ENCODE results near the gene ORC1.

The ORC1 gene

DNA sequence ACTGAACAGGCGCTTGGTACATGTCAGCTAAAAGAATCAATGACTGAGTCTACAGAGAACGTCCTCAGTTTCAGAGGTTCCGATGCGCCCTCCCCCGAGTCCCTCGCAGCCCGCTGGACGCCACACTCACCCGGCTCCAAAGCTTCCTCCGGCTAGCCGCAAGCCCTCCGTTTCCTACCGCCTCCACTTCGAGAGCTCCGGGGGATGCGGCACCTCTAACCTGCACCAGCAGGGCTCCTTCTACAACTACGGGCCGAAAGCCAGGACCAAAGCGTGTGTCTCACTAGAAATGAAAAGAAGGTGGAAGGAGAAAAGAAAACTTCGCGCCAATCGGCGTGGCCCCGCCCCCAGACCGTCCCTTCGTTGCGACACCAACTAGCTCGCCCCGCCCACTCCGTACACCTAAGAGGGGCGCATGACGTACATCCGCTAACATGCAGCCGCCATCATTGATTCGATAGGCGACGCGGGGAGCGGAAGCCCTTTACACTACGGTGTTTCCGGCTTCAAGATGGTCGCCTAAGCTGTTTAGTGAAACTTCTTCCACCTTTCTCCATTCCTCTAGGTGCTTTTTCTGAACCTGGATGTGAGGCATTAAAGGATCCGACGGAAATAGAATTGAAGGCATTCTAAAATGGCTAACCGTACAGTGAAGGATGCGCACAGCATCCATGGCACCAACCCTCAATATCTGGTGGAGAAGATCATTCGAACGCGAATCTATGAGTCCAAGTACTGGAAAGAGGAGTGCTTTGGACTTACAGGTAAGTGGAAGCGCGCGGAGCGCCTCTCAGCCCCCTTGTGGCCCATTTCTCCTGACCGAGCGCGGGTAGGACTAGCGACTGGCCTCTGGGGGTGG lies at the start of gene ORC1, which contains the start of gene PRPF38A:
TSS of gene ORC1 (minus strand) at position 308 of the 859 bp plus-strand sequence. CDS start 2,200 bp downstream, outside the sequence.
TSS of gene PRPF38A (plus strand) at position 487 of the 859 bp plus-strand sequence. CDS start at position 635, 148 bp downstream.
- peak; percentile 97 for ATAC-seq
- H3K27ac Mint-ChIP-seq, result peak within 1 kb of the TSS; percentile 98
- H3K36me3 Mint-ChIP-seq, result peaks cover 95% of the 10 kb centered on the region
- peak within 1 kb of the TSS; percentile 99 for H3K4me3 Mint-ChIP-seq
- DNase-seq (ENCODE audit: low spot score in 2 of 2), result peak; percentile 91 to 98
- peaks cover 38% of the 10 kb centered on the region for H3K4me1 Mint-ChIP-seq
- H3K9me3 Mint-ChIP-seq, result no peaks in the 10 kb centered on the region

GRCh38 chr1:52444463-52444862 lies 40.2 kb upstream of the ORC1 start:
- ATAC-seq (no peak), DNase-seq (ENCODE audit: low spot score in 2 of 2) (no peak)
- Mint-ChIP-seq H3K36me3 (peaks cover 89% of the 10 kb centered on the region), H3K27ac (no peak overlapping the region), H3K4me3 (no peak overlapping the region), H3K9me3 (no peaks in the 10 kb centered on the region), H3K4me1 (no peaks in the 10 kb centered on the region)

GRCh38 chr1:52439976-52440375 lies 35.8 kb upstream of the ORC1 start:
- ATAC-seq, result no peak
- no peak overlapping the region for H3K4me3 Mint-ChIP-seq
- no peaks in the 10 kb centered on the region for H3K4me1 Mint-ChIP-seq
- H3K36me3 Mint-ChIP-seq, result peaks cover 99% of the 10 kb centered on the region
- DNase-seq (ENCODE audit: low spot score in 2 of 2), result no peak
- no peak overlapping the region for H3K27ac Mint-ChIP-seq
- H3K9me3 Mint-ChIP-seq, result no peaks in the 10 kb centered on the region

GRCh38 chr1:52436817-52437216 lies 32.6 kb upstream of the ORC1 start:
- Mint-ChIP-seq H3K4me1 (no peaks in the 10 kb centered on the region), H3K9me3 (no peaks in the 10 kb centered on the region), H3K36me3 (peaks cover 94% of the 10 kb centered on the region), H3K27ac (no peak overlapping the region), H3K4me3 (no peak overlapping the region)
- ATAC-seq (no peak), DNase-seq (ENCODE audit: low spot score in 2 of 2) (no peak)

GRCh38 chr1:52435650-52436049 lies 31.4 kb upstream of the ORC1 start:
- Mint-ChIP-seq H3K4me1 (no peaks in the 10 kb centered on the region), H3K36me3 (peaks cover 94% of the 10 kb centered on the region), H3K4me3 (no peak overlapping the region), H3K27ac (peak overlapping the region; percentile 81), H3K9me3 (no peaks in the 10 kb centered on the region)
- ATAC-seq (no peak), DNase-seq (ENCODE audit: low spot score in 2 of 2) (no peak)

DNA sequence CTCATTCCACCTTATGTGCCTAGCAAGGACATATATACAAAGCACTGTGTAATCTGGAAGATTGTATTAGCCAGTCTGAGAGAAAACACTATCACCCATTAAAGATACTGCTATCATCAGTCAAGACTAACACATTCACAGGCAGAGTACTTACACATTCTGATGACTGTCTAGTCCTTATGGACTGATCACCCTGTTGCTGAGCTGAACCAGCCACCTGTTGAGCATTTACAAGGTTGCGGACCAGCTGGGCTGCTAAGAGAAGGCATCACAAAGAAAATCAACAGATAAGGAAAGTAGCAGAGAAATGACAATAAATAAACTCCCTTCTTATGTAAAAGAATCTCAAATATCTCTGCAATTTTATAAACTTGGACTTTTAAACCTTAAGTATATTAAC lies 31.0 kb upstream of the ORC1 start:
- ATAC-seq, result no peak
- DNase-seq (ENCODE audit: low spot score in 2 of 2), result no peak
- no peak overlapping the region for H3K4me3 Mint-ChIP-seq
- H3K4me1 Mint-ChIP-seq, result no peaks in the 10 kb centered on the region
- H3K36me3 Mint-ChIP-seq, result peaks cover 94% of the 10 kb centered on the region
- no peaks in the 10 kb centered on the region for H3K9me3 Mint-ChIP-seq
- peak overlapping the region; percentile 81 for H3K27ac Mint-ChIP-seq

DNA sequence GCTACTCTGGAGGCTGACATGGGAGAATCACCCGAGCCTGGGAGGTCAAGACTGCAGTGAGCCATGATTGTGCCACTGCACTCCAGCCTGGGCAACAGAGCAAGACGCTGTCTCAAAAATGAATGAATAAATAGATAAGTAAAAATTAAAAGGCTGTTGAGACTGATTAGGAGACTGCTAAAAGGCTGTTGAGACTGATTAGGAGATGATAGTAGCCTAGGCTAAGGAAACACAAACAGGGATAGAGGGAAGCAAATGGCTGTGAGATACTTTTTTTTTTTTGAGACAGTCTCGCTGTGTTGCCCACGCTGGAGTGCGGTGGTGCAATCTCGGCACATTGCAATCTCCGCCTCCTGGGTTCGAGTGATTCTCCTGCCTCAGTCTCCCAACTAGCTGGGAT lies 28.6 kb upstream of the ORC1 start:
- Mint-ChIP-seq H3K9me3 (no peaks in the 10 kb centered on the region), H3K27ac (no peak overlapping the region), H3K36me3 (peaks cover 95% of the 10 kb centered on the region), H3K4me3 (no peak overlapping the region), H3K4me1 (no peaks in the 10 kb centered on the region)
- ATAC-seq (no peak), DNase-seq (ENCODE audit: low spot score in 2 of 2) (no peak)

DNA sequence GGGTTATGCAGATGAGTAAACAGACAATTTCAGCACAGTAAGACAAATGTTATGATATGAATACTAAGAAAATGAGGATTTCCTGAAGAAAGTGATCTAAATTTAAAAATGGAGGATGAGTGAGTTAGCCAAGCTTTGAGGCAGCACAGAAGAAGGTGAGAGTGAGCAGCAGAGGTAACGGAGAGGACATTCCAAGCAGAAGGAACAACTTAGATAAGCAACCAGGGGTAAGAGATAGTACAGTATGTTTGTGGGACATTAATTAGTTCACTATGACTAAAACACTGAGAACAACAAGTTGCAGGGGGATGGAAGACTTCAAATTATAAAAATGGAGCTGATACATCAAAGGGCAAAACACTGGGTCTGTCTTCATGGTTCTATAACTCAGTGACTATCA lies 22.9 kb upstream of the ORC1 start:
- no peak for DNase-seq (ENCODE audit: low spot score in 2 of 2)
- no peak for ATAC-seq
- Mint-ChIP-seq H3K27ac (no peak overlapping the region), H3K9me3 (no peaks in the 10 kb centered on the region), H3K36me3 (peaks cover 72% of the 10 kb centered on the region), H3K4me1 (peaks cover 23% of the 10 kb centered on the region), H3K4me3 (no peak overlapping the region)

- Mint-ChIP-seq H3K4me3 (no peak overlapping the region), H3K36me3 (peaks cover 73% of the 10 kb centered on the region), H3K4me1 (peaks cover 23% of the 10 kb centered on the region), H3K9me3 (no peaks in the 10 kb centered on the region), H3K27ac (peak overlapping the region; percentile 60)
- ATAC-seq (no peak), DNase-seq (ENCODE audit: low spot score in 2 of 2) (no peak)
Measured at GRCh38 chr1:52426371-52426770, 22.1 kb upstream of the ORC1 start.

- no peak for DNase-seq (ENCODE audit: low spot score in 2 of 2)
- H3K4me3 Mint-ChIP-seq, result no peak overlapping the region
- H3K9me3 Mint-ChIP-seq, result no peaks in the 10 kb centered on the region
- peak overlapping the region; percentile 87 for H3K27ac Mint-ChIP-seq
- H3K4me1 Mint-ChIP-seq, result peaks cover 23% of the 10 kb centered on the region
- H3K36me3 Mint-ChIP-seq, result peaks cover 72% of the 10 kb centered on the region
- ATAC-seq, result no peak
Measured at GRCh38 chr1:52424813-52425212, 20.6 kb upstream of the ORC1 start.

GRCh38 chr1:52424231-52424636 lies 20.0 kb upstream of the ORC1 start:
- Mint-ChIP-seq H3K4me3 (peak overlapping the region; percentile 48), H3K4me1 (peaks cover 23% of the 10 kb centered on the region), H3K9me3 (no peaks in the 10 kb centered on the region), H3K36me3 (peaks cover 72% of the 10 kb centered on the region), H3K27ac (peak overlapping the region; percentile 87)
- ATAC-seq, result peak; percentile 93
- DNase-seq (ENCODE audit: low spot score in 2 of 2), result no peak

DNA sequence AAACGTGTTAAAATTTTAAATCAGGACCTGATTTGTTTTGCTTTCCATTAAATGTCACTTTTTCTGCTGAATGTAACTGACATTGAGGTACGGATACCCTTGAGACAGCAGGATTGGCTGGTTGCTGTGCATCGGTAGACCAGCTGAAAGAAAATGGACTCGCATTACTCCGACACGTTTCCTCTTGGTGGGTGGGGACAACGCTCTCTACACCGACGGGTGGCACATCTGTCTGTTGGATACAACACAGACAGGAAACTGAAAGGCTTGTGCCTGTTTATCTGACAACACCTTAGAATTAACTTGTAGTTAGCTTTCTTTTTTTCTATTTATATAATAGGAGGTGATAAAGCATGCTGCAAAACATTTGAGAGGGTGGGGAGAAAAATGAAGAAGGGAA lies 19.5 kb upstream of the ORC1 start:
- Mint-ChIP-seq H3K4me1 (peaks cover 23% of the 10 kb centered on the region), H3K9me3 (no peaks in the 10 kb centered on the region), H3K36me3 (peaks cover 72% of the 10 kb centered on the region), H3K4me3 (peak overlapping the region; percentile 48), H3K27ac (peak overlapping the region; percentile 87)
- ATAC-seq (peak; percentile 96), DNase-seq (ENCODE audit: low spot score in 2 of 2) (peak; percentile 16 to 74)

DNA sequence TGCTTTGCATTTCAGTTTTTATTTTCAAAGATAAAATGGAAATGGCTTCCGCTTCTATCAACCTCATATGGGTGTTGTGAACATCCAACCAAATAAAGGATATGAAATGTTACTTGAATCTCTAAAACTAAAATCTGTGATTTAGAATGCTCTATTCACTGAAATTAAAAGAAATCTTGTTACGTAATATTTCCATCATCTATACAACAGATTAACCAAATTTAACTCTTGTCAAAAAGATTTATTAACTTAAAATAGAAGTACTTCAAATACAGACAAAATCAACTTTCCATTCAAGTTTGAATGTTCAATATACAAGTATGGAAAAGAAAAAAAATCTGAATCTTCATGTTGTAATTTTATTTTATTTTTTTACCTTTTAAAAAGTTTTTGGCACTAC lies 18.8 kb upstream of the ORC1 start:
- ATAC-seq, result no peak
- H3K9me3 Mint-ChIP-seq, result no peaks in the 10 kb centered on the region
- no peak overlapping the region for H3K4me3 Mint-ChIP-seq
- peaks cover 72% of the 10 kb centered on the region for H3K36me3 Mint-ChIP-seq
- DNase-seq (ENCODE audit: low spot score in 2 of 2), result no peak
- H3K4me1 Mint-ChIP-seq, result peaks cover 23% of the 10 kb centered on the region
- no peak overlapping the region for H3K27ac Mint-ChIP-seq

- H3K4me3 Mint-ChIP-seq, result no peak overlapping the region
- H3K27ac Mint-ChIP-seq, result no peak overlapping the region
- DNase-seq (ENCODE audit: low spot score in 2 of 2), result no peak
- no peak for ATAC-seq
- H3K36me3 Mint-ChIP-seq, result peaks cover 91% of the 10 kb centered on the region
- H3K9me3 Mint-ChIP-seq, result no peaks in the 10 kb centered on the region
- peaks cover 24% of the 10 kb centered on the region for H3K4me1 Mint-ChIP-seq
Measured at GRCh38 chr1:52420713-52421112, 16.5 kb upstream of the ORC1 start.

GRCh38 chr1:52416811-52417210 lies 12.6 kb upstream of the ORC1 start:
- no peak overlapping the region for H3K27ac Mint-ChIP-seq
- no peak for DNase-seq (ENCODE audit: low spot score in 2 of 2)

GRCh38 chr1:52414942-52415341 lies 10.7 kb upstream of the ORC1 start:
- DNase-seq (ENCODE audit: low spot score in 2 of 2) (no peak), ATAC-seq (peak; percentile 36)
- Mint-ChIP-seq H3K4me1 (peaks cover 7% of the 10 kb centered on the region), H3K9me3 (no peaks in the 10 kb centered on the region), H3K4me3 (no peak overlapping the region), H3K36me3 (peaks cover 100% of the 10 kb centered on the region), H3K27ac (no peak overlapping the region)

More at GRCh38 chr1:52416811-52417210, 12.6 kb upstream of the ORC1 start:
- Mint-ChIP-seq H3K4me1 (peaks cover 7% of the 10 kb centered on the region), H3K4me3 (no peak overlapping the region), H3K9me3 (no peaks in the 10 kb centered on the region), H3K36me3 (peaks cover 99% of the 10 kb centered on the region)
- no peak for ATAC-seq

Measured in stimulated activated effector memory CD8-positive, alpha-beta T cell treated with anti-CD3 and anti-CD28 coated beads, Interleukin-12 subunit alpha, Interleukin-12 subunit beta, amount 100 ng/mL, for 72 hours (primary cell).